LNCAP (cell line): ENCODE data around the gene FAM32A.

Experiments used
- TF ChIP-seq, protein P1 (sequence below): fragments of 450-650 bp; IDR thresholded peaks from 2 replicates; pipeline ENCODE4 v1.5.1; 2017; ENCODE audit warnings: mild to moderate bottlenecking

FAM32A gene

DNA sequence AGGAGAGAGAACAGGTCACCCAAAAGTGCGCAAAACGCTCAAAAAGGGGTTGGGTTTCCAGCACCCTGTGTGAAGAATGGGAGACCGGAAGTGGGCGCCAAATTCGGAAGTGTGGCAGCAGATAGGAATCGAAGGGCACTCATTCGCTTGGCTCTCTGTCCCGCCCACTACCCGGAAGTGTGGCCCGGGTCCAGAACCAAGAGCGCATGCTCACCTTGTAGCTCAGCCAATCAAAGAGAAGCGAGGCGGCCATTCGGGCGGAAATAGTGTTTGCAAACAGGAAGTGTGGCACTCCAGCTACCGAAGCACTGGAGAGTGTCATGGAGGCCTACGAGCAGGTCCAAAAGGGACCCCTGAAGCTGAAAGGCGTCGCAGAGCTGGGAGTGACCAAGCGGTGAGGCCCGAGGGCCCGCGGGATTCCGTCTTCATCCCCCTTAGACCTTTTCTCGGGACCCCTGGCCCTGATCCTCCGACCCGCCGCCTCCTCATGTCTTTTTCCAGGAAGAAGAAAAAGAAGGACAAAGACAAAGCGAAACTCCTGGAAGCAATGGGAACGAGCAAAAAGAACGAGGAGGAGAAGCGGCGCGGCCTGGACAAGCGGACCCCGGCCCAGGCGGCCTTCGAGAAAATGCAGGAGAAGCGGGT lies at the start of gene FAM32A:
TSS of gene FAM32A (plus strand) at position 288 of the 645 bp plus-strand sequence. CDS start at position 321, 33 bp downstream.
- TF ChIP-seq, protein P1, sequence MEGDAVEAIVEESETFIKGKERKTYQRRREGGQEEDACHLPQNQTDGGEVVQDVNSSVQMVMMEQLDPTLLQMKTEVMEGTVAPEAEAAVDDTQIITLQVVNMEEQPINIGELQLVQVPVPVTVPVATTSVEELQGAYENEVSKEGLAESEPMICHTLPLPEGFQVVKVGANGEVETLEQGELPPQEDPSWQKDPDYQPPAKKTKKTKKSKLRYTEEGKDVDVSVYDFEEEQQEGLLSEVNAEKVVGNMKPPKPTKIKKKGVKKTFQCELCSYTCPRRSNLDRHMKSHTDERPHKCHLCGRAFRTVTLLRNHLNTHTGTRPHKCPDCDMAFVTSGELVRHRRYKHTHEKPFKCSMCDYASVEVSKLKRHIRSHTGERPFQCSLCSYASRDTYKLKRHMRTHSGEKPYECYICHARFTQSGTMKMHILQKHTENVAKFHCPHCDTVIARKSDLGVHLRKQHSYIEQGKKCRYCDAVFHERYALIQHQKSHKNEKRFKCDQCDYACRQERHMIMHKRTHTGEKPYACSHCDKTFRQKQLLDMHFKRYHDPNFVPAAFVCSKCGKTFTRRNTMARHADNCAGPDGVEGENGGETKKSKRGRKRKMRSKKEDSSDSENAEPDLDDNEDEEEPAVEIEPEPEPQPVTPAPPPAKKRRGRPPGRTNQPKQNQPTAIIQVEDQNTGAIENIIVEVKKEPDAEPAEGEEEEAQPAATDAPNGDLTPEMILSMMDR: no peak

DNA sequence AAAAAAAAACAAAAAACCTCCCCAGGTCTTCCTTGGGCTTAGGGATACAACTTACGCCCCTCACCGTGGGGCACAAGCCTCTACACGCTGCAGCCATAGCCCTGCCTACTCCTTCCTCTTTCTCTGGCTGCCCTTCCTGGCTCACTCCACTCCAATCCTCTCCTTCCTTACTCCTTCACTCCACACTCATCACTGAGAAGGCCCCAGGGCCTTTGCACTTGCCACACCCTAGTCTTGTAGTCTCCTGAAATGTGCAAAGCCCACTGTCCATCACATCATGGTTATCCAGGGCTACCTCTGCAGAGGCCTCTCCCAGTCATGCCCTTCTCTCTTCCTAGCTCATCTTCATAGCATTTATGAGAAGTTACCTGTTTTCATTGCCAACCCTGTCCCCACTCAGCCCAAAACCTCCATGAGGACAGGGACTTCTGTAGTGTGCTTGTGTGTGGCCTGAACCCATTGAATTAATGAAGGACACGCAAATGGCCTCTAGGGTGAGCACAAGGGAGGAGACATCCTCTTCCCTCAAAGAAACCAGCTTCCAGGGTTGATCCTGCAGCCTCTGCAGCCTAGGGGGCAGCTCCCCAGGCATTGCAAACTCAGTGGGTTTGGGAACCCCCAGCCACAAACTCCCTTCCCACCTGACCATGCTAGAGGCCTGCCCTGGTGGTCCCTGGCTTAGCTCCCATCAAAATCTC lies 49.6 kb upstream of the FAM32A start:
- TF ChIP-seq, protein P1: no peak

DNA sequence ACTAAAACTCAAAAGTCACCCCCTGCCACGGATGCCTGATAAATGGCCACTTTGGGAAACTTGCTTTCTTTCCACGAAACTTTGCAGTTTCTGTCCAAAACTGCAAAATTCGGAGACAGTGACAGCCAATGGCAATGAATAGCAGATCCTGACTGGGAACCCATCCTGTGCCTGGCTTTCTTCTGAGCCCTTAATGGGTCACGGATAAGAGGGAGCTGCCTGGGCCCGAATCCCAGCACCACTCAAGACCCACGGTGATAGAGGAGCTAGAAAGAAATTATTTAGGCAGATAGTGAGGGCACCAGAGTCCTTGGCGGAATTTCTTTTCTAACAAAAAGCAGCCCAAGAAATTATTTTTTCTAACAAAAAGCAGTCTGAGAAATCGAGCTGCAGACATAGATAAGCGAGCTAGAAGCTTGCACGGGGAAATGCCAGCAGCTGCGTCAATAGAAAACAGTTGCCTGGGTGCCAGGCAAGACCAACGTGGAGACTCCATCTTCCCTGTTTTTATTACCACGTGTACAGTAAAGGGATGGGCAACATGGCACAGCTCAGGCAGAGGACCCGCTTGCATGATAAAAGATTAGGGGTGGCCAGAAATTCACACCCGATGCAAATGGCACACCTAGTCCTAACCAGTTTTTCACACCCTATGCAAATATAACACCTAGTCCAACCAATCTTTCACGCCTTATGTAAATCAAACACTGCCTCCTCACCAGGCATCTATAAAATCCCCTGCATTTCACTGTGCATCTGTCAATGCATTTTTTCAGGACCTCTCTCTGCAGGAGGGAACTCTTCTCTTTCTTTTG lies 48.8 kb upstream of the FAM32A start:
- TF ChIP-seq, protein P1: no peak

DNA sequence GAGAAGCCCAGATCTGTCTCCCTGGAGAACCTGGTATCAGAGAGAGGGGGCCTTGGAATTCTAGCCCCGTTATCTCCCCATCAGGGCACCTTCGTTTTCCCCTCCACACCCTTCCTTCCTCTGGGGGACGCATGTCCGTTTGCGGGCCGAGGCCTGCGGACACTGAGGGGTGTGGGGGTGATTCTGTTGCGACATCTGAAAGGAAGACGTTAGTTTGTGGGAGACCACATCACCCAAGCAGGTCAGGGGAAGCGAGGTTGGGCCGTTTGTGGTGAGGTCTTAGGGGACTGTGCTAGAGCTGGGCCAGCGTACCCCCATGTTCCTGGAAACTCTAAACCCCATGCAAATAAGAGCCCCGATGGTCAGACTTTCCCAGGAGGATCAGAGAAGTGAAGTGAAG lies 45.5 kb upstream of the FAM32A start:
- TF ChIP-seq, protein P1: no peak

DNA sequence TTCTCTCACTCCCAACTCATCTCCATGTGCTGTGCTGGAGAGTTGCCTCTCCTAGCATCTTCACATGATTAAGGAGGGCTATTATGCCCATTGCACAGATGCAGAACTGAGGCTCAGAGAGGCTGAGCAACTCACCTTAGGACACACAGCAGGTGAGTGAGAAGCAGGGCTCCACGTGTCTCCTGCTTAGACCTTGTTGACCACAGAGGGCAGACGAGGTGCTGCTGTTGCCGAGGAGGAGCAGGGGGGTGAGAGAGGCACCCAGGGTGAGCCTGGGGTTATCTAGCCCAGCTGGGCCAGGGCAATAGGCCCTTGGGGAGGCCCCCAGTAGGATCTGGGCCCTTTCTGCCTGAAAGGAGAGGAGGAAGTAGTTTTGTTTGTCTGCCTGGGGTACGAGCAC lies 44.2 kb upstream of the FAM32A start:
- TF ChIP-seq, protein P1: no peak

DNA sequence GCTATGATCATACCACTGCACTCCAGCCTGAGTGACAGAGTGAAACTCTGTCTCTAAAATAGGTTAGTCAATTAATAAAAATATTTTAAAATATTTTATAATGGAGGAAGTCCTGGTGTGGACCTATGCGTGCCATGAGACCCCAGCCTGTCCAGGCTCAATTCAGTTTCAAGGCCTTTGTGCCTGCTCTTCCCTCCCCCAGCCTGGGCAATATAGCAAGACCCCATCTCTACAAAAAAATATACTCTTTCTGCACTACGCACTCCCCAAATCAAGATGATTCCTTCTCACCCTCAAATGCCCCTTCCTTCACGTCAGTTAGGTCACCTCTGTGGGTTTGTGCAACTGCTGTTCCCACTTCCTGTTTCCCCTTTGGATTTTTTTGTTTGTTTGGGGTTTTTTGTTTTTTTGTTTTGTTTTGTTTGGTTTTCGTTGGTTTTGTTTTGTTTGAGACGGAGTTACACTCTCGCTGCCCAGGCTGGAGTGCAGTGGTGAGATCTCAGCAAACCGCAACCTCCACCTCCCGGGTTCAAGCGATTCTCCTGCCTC lies 43.1 kb upstream of the FAM32A start:
- TF ChIP-seq, protein P1: no peak

DNA sequence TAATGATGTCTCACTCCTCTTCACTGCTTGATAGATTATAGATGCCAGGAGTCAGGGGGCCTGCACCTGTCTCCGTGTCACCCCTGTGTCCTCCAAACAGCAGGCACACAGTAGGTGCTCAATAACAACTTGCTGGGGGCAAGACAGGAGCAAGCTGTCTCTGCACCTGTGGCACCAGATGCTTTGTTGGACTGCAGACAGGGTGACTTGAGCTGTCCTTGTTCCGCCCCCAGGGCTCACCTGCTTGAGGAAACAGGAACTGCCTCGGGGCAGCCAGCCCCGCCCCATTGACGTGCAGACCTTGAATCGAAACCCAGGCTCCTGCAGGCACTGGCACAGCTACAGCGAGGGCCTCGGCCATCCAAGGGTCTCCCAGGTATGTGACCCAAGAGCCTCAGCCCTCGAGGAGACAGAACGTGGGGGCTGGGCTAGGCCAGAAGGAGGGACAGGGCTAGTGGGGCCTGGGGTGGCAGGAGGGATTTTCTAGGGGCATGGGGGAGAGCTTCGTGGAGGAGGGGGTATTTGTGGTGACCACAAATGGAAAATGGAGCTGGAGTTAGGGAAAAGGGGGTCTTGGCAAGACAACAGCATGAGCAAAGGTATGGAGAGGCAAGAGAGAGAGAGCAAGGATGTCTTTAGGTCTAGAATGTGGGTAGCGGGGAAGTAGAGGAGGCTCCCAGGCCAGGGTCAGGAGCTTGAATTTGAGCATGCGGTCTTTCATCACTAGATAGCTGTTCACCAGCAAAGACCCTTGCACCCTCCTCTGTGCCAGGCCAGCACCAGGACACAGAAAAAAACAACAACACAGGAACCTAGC lies 41.6 kb upstream of the FAM32A start, which contains the start of gene HSH2D:
TSS of gene HSH2D (plus strand) at position 287 of the 817 bp plus-strand sequence. CDS start 5,066 bp downstream, outside the sequence.
- TF ChIP-seq, protein P1: no peak
